ENCODE measurements around the gene CPTP. TPM values are rescaled to one million over a fixed set of nuclear protein-coding genes. Genes with fewer than 3 reads are reported as not detected.

CPTP gene
- total and polyA plus RNA-seq, 2 donors (not counting 1 experiment from before 2014, with no cell fraction given): 17.1 to 18.8 TPM

DNA sequence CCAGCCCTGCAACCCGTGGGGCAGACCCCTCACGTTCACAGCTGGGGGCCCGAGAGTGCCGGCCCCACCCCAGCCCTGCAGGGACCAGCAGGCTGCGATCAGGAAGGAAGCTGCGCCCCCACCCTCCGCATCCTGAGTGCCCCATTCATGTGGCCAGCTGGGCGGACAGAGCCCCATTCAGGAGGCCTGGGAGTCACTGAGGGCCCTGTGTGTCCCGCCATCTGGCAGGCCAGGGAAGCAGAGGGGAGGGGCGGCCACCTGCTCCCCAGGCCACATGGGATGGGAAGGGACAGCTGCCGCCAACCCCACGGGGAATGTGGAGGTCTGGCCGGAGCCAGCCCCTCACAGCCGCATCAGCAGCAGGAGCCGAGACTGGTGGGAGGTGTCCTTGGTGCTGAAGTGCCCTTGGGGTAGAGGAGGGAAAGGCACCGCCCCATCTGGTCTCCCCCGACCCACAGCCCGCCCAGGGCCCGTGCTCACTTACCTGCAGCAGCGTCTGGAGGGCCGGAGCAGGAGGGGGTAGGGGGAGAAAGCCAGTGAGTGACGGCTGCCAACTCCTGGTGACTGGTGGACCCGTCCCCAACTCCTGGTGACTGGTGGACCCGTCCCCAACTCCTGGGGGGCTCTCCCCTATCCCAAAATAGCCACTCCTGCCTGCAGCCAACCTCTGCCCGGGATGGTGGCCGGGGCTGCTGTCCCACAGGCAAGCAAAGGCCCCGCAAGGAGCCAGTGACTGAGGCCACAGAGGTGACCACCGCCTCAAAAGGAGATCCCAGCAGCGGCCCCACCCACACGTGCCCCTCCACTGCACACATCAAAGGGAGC, 25.5 kb upstream of the CPTP start:
- Mint-ChIP-seq H3K9me3 (ENCODE audit: insufficient read depth) (no peaks in the 10 kb centered on the region), H3K4me1 (peaks cover 6% of the 10 kb centered on the region), H3K4me3 (no peak overlapping the region), H3K27me3 (no peaks in the 10 kb centered on the region), H3K27ac (no peak overlapping the region)
- H3K27ac ChIP-seq (ENCODE audit: low read length in 2 of 2): no peak overlapping the region
- POLR2A ChIA-PET: no interaction called here
- H3K27me3 ChIP-seq (replicated peaks in 1 of 4; ENCODE audit: control extremely low read depth in 1 of 4, control insufficient read depth in 3 of 4, insufficient read depth in 4 of 4, low read length in 3 of 4): no peaks in the 10 kb centered on the region
- H4K20me1 ChIP-seq (ENCODE audit: control insufficient read depth, insufficient read depth, low read length, poor library complexity, severe bottlenecking): peaks cover 16% of the 10 kb centered on the region
- ATAC-seq (ENCODE audit: low read depth) (no peak), DNase-seq (no peak)
- no peak overlapping the region for H2AFZ ChIP-seq (ENCODE audit: insufficient read depth, low read depth, low read length, poor library complexity, severe bottlenecking)
- H3K9me3 ChIP-seq (ENCODE audit: control extremely low read depth in 1 of 3, control insufficient read depth in 2 of 3, insufficient read depth in 1 of 3, low read length in 2 of 3): no peaks in the 10 kb centered on the region
- WGBS (ENCODE audit: insufficient coverage): 87% methylated on average over 22 of the region's 30 CpGs
- H3K4me1 ChIP-seq (ENCODE audit: control insufficient read depth in 2 of 2, insufficient read depth in 2 of 2, low read length in 2 of 2): peaks cover 0 to 6% of the 10 kb centered on the region in 2 donors
- CTCF ChIA-PET: no interaction called here
- intact Hi-C loops (cut with micrococcal nuclease): no loop called here
- H3K36me3 ChIP-seq (replicated peaks in 1 of 2; ENCODE audit: control extremely low read depth in 1 of 2, control insufficient read depth in 1 of 2, extremely low read depth in 1 of 2, insufficient read depth in 2 of 2, low read length in 1 of 2): no peaks in the 10 kb centered on the region
- no peak overlapping the region for H3K4me3 ChIP-seq (ENCODE audit: control extremely low read depth in 1 of 5, extremely low read depth in 1 of 5, insufficient read depth in 1 of 5, low read depth in 2 of 5, low read length in 4 of 5)
- H3K79me2 ChIP-seq (ENCODE audit: control insufficient read depth, insufficient read depth, low read length): peaks cover 6% of the 10 kb centered on the region
- H3K9ac ChIP-seq (ENCODE audit: low read length): no peak overlapping the region
- H3K4me2 ChIP-seq (replicated peaks; ENCODE audit: low read depth, low read length, poor library complexity, severe bottlenecking): no peak overlapping the region
- TF ChIP-seq, protein P1, sequence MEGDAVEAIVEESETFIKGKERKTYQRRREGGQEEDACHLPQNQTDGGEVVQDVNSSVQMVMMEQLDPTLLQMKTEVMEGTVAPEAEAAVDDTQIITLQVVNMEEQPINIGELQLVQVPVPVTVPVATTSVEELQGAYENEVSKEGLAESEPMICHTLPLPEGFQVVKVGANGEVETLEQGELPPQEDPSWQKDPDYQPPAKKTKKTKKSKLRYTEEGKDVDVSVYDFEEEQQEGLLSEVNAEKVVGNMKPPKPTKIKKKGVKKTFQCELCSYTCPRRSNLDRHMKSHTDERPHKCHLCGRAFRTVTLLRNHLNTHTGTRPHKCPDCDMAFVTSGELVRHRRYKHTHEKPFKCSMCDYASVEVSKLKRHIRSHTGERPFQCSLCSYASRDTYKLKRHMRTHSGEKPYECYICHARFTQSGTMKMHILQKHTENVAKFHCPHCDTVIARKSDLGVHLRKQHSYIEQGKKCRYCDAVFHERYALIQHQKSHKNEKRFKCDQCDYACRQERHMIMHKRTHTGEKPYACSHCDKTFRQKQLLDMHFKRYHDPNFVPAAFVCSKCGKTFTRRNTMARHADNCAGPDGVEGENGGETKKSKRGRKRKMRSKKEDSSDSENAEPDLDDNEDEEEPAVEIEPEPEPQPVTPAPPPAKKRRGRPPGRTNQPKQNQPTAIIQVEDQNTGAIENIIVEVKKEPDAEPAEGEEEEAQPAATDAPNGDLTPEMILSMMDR (IDR thresholded peaks at IDR 0.05): no peak
- TF ChIP-seq EZH2 (IDR thresholded peaks at IDR 0.05; ENCODE audit: borderline replicate concordance, insufficient read depth, low read depth, low read length, poor library complexity, severe bottlenecking): no peak

DNA sequence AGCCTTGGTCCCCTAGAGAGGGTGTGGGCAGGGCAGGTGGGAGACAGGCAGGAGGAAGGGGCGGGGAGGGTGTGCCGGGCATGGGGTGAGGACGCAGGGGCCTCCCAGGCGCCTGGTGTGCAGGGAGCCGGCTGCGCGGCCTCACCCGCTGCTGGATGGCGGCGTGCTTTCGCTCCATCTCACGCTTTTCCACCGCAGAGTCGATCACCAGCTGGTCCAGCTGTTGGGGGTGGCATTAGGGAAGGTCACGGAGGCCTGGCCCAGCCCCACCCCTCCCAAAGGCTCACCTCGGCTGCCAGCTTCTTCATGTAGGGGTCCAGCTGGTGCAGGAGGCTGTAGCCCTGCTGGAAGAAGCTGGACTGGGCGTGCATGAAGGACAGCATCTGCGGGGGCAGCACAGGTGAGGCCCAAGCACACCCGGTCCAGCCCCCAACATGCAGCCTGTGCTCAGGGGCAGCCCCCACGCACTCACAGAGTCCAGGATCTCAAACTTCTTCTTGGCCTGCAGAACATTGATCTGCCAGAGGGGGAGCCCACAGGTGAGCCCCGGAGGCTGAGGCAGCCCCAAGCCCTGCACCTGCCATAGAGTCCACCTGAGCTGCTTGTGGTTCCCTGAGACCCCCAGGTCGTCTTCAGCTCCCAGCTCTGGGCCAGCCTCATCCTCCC, 24.8 kb upstream of the CPTP start:
- CTCF ChIA-PET: interaction anchor here (1.0 to 2.2 kb wide), 2 partner anchors 8 to 316 kb away, joined by 3 to 9 read pairs; no protein-coding TSS in a partner anchor
- intact Hi-C loops (cut with micrococcal nuclease): no loop called here
- H4K20me1 ChIP-seq (ENCODE audit: control insufficient read depth, insufficient read depth, low read length, poor library complexity, severe bottlenecking): peaks cover 22% of the 10 kb centered on the region

More for the DNA sequence above, 24.8 kb upstream of the CPTP start:
- H3K4me1 Mint-ChIP-seq: peaks cover 9% of the 10 kb centered on the region
- no peak overlapping the region for H3K27ac ChIP-seq (ENCODE audit: low read length in 2 of 2)
- ATAC-seq (ENCODE audit: low read depth): peak; percentile 67
- TF ChIP-seq, protein P1 (IDR thresholded peaks at IDR 0.05): peak; percentile 59
- no peak for TF ChIP-seq EZH2 (IDR thresholded peaks at IDR 0.05; ENCODE audit: borderline replicate concordance, insufficient read depth, low read depth, low read length, poor library complexity, severe bottlenecking)
- peaks cover 12% of the 10 kb centered on the region for H3K79me2 ChIP-seq (ENCODE audit: control insufficient read depth, insufficient read depth, low read length)
- H3K4me2 ChIP-seq (replicated peaks; ENCODE audit: low read depth, low read length, poor library complexity, severe bottlenecking): no peak overlapping the region
- H3K9me3 ChIP-seq (ENCODE audit: control extremely low read depth in 1 of 3, control insufficient read depth in 2 of 3, insufficient read depth in 1 of 3, low read length in 2 of 3): no peaks in the 10 kb centered on the region
- POLR2A ChIA-PET: no interaction called here
- no peak overlapping the region for H3K4me3 Mint-ChIP-seq
- WGBS (ENCODE audit: insufficient coverage): 88% methylated on average over 17 of the region's 22 CpGs
- H3K4me3 ChIP-seq (ENCODE audit: control extremely low read depth in 1 of 5, extremely low read depth in 1 of 5, insufficient read depth in 1 of 5, low read depth in 2 of 5, low read length in 4 of 5): no peak overlapping the region
- H2AFZ ChIP-seq (ENCODE audit: insufficient read depth, low read depth, low read length, poor library complexity, severe bottlenecking): no peak overlapping the region
- H3K27me3 Mint-ChIP-seq: no peaks in the 10 kb centered on the region
- no peak overlapping the region for H3K27ac Mint-ChIP-seq
- peak; percentile 54 for DNase-seq
- peaks cover 4 to 13% of the 10 kb centered on the region in 2 donors for H3K4me1 ChIP-seq (ENCODE audit: control insufficient read depth in 2 of 2, insufficient read depth in 2 of 2, low read length in 2 of 2)
- H3K9ac ChIP-seq (ENCODE audit: low read length): no peak overlapping the region
- H3K36me3 ChIP-seq (replicated peaks in 1 of 2; ENCODE audit: control extremely low read depth in 1 of 2, control insufficient read depth in 1 of 2, extremely low read depth in 1 of 2, insufficient read depth in 2 of 2, low read length in 1 of 2): no peaks in the 10 kb centered on the region
- no peaks in the 10 kb centered on the region for H3K27me3 ChIP-seq (replicated peaks in 1 of 4; ENCODE audit: control extremely low read depth in 1 of 4, control insufficient read depth in 3 of 4, insufficient read depth in 4 of 4, low read length in 3 of 4)
- no peaks in the 10 kb centered on the region for H3K9me3 Mint-ChIP-seq (ENCODE audit: insufficient read depth)
